ENCODE results near the gene FAM20C.

FAM20C gene

DNA sequence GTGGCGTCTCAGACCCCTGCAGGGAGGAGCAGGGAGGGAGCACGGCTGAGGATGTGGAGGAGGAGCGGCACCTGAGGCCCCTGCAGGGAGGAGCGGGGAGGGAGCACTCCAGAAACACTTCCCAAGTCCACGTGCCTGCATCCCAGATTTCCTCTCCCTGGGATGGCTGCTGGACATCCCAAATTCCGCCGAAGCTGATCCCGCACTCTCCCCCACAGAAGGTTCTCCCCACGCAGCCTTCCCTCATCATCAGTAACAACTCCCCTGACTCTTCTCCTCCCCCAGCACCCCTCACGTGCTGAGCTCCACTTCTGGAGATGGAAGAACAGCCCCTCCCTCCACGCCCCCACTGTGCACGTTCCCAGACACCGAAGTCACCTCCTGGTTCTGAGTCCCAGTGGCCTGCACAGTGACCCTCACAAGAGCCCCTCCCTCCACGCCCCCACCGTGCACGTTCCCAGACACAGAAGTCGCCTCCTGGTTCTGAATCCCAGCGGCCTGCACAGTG is 79.8 kb downstream of the FAM20C start:
- no peaks in the 10 kb centered on the region for H3K9me3 ChIP-seq (ENCODE audit: control insufficient read depth, insufficient read depth, low read depth, low read length)
- H3K27ac ChIP-seq (ENCODE audit: extremely low read depth, low read depth, low read length) = no peak overlapping the region
- H3K36me3 ChIP-seq (ENCODE audit: control insufficient read depth in 2 of 2, insufficient read depth in 1 of 2, low read length in 2 of 2) = no peaks in the 10 kb centered on the region
- TF ChIP-seq, protein P1, sequence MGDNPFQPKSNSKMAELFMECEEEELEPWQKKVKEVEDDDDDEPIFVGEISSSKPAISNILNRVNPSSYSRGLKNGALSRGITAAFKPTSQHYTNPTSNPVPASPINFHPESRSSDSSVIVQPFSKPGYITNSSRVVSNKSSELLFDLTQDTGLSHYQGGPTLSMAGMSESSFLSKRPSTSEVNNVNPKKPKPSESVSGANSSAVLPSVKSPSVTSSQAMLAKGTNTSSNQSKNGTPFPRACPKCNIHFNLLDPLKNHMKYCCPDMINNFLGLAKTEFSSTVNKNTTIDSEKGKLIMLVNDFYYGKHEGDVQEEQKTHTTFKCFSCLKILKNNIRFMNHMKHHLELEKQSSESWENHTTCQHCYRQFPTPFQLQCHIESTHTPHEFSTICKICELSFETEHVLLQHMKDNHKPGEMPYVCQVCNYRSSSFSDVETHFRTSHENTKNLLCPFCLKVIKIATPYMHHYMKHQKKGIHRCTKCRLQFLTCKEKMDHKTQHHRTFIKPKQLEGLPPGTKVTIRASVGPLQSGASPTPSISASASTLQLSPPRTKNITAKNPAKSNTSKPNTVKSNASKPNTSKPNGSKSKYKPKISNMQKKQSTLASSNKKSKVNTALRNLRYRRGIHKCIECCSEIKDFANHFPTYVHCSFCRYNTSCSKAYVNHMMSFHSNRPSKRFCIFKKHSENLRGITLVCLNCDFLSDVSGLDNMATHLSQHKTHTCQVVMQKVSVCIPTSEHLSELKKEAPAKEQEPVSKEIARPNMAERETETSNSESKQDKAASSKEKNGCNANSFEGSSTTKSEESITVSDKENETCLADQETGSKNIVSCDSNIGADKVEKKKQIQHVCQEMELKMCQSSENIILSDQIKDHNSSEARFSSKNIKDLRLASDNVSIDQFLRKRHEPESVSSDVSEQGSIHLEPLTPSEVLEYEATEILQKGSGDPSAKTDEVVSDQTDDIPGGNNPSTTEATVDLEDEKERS (tag by site-specific recombination; IDR thresholded peaks at IDR 0.05) = no peak
- TF ChIP-seq, protein P2, sequence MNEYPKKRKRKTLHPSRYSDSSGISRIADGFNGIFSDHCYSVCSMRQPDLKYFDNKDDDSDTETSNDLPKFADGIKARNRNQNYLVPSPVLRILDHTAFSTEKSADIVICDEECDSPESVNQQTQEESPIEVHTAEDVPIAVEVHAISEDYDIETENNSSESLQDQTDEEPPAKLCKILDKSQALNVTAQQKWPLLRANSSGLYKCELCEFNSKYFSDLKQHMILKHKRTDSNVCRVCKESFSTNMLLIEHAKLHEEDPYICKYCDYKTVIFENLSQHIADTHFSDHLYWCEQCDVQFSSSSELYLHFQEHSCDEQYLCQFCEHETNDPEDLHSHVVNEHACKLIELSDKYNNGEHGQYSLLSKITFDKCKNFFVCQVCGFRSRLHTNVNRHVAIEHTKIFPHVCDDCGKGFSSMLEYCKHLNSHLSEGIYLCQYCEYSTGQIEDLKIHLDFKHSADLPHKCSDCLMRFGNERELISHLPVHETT (tag by site-specific recombination; IDR thresholded peaks at IDR 0.05) = no peak
- TF ChIP-seq, protein P3, sequence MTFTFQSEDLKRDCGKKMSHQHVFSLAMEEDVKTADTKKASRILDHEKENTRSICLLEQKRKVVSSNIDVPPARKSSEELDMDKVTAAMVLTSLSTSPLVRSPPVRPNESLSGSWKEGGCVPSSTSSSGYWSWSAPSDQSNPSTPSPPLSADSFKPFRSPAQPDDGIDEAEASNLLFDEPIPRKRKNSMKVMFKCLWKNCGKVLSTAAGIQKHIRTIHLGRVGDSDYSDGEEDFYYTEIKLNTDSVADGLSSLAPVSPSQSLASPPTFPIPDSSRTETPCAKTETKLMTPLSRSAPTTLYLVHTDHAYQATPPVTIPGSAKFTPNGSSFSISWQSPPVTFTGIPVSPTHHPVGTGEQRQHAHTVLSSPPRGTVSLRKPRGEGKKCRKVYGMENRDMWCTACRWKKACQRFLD (tag by site-specific recombination; IDR thresholded peaks at IDR 0.05) = no peak
- TF ChIP-seq HOXA7 (CRISPR knock-in tag; IDR thresholded peaks at IDR 0.05; ENCODE audit: borderline replicate concordance) = no peak
- no peak for TF ChIP-seq PRDM1 (tag by site-specific recombination; IDR thresholded peaks at IDR 0.05)
- no peak for TF ChIP-seq ZNF843 (tag by site-specific recombination; IDR thresholded peaks at IDR 0.05)
- no peak for TF ChIP-seq ZFHX2 (tag by site-specific recombination; conservative IDR thresholded peaks at IDR 0.05)
- TF ChIP-seq ZNF37A (tag by site-specific recombination; IDR thresholded peaks at IDR 0.05) = no peak
- no peak for TF ChIP-seq ZNF302 (tag by site-specific recombination; IDR thresholded peaks at IDR 0.05; ENCODE audit: low read depth)
- no peak for TF ChIP-seq KLF16 (tag by site-specific recombination; IDR thresholded peaks at IDR 0.05)
- TF ChIP-seq MYNN (tag by site-specific recombination; IDR thresholded peaks at IDR 0.05; ENCODE audit: borderline replicate concordance) = no peak
- no peak for TF ChIP-seq BCL11A (tag by site-specific recombination; IDR thresholded peaks at IDR 0.05; ENCODE audit: low read depth)
- no peak for TF ChIP-seq ZNF211 (tag by site-specific recombination; IDR thresholded peaks at IDR 0.05; ENCODE audit: low read depth)
- no peak for TF ChIP-seq ZNF239 (tag by site-specific recombination; IDR thresholded peaks at IDR 0.05)
- TF ChIP-seq, protein P4, sequence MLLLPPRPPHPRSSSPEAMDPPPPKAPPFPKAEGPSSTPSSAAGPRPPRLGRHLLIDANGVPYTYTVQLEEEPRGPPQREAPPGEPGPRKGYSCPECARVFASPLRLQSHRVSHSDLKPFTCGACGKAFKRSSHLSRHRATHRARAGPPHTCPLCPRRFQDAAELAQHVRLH (tag by site-specific recombination; IDR thresholded peaks at IDR 0.05) = no peak
- no peak for TF ChIP-seq ZNF138 (tag by site-specific recombination; IDR thresholded peaks at IDR 0.05; ENCODE audit: borderline replicate concordance)
- TF ChIP-seq, protein P5, sequence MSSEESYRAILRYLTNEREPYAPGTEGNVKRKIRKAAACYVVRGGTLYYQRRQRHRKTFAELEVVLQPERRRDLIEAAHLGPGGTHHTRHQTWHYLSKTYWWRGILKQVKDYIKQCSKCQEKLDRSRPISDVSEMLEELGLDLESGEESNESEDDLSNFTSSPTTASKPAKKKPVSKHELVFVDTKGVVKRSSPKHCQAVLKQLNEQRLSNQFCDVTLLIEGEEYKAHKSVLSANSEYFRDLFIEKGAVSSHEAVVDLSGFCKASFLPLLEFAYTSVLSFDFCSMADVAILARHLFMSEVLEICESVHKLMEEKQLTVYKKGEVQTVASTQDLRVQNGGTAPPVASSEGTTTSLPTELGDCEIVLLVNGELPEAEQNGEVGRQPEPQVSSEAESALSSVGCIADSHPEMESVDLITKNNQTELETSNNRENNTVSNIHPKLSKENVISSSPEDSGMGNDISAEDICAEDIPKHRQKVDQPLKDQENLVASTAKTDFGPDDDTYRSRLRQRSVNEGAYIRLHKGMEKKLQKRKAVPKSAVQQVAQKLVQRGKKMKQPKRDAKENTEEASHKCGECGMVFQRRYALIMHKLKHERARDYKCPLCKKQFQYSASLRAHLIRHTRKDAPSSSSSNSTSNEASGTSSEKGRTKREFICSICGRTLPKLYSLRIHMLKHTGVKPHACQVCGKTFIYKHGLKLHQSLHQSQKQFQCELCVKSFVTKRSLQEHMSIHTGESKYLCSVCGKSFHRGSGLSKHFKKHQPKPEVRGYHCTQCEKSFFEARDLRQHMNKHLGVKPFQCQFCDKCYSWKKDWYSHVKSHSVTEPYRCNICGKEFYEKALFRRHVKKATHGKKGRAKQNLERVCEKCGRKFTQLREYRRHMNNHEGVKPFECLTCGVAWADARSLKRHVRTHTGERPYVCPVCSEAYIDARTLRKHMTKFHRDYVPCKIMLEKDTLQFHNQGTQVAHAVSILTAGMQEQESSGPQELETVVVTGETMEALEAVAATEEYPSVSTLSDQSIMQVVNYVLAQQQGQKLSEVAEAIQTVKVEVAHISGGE (tag by site-specific recombination; conservative IDR thresholded peaks at IDR 0.05; ENCODE audit: low read depth) = no peak
- TF ChIP-seq ZNF530 (tag by site-specific recombination; IDR thresholded peaks at IDR 0.05; ENCODE audit: low read depth) = no peak
- no peaks in the 10 kb centered on the region for H3K4me1 ChIP-seq (ENCODE audit: control insufficient read depth, insufficient read depth, low read length)
- ChIA-PET CTCF (no interaction called here), POLR2A (no interaction called here)
- H3K4me3 ChIP-seq (ENCODE audit: low read depth, low read length) = no peak overlapping the region
